Activated naive CD4-positive, alpha-beta T cell treated with anti-CD3 and anti-CD28 coated beads, Interleukin-2, amount 10 ng/mL, durations not matched to agents 7 days and 5 days (primary cell): ENCODE measurements around the gene PKHD1.

Source experiments
- CTCF ChIA-PET: fragments of 350-600 bp; sonication (Branson Sonifier 250); formaldehyde crosslinking; loops from one replicate; lab custom pipeline; 2021; ENCODE audit warnings: antibody characterized with exemption; lab: Charles Lee
- DNase-seq: peaks from one replicate; pipeline ENCODE4 v3.0.0-alpha.2; 2020
- H3K27ac Mint-ChIP-seq: one replicate; pipeline ENCODE4 v1.8.0; 2021; ENCODE audit warnings: mild to moderate bottlenecking, moderate library complexity, mixed read lengths
- H3K27me3 Mint-ChIP-seq: one replicate; pipeline ENCODE4 v1.8.0; 2021; ENCODE audit warnings: mild to moderate bottlenecking, mixed read lengths
- H3K36me3 Mint-ChIP-seq: one replicate; pipeline ENCODE4 v1.8.0; 2021; ENCODE audit warnings: mixed read lengths
- H3K4me1 Mint-ChIP-seq: one replicate; pipeline ENCODE4 v1.8.0; 2021; ENCODE audit warnings: mixed read lengths
- H3K4me3 Mint-ChIP-seq: one replicate; pipeline ENCODE4 v1.8.0; 2021; ENCODE audit warnings: mild to moderate bottlenecking, moderate library complexity, mixed read lengths
- H3K9me3 Mint-ChIP-seq: one replicate; pipeline ENCODE4 v1.8.0; 2021; ENCODE audit warnings: mixed read lengths

PKHD1 gene, protein sequence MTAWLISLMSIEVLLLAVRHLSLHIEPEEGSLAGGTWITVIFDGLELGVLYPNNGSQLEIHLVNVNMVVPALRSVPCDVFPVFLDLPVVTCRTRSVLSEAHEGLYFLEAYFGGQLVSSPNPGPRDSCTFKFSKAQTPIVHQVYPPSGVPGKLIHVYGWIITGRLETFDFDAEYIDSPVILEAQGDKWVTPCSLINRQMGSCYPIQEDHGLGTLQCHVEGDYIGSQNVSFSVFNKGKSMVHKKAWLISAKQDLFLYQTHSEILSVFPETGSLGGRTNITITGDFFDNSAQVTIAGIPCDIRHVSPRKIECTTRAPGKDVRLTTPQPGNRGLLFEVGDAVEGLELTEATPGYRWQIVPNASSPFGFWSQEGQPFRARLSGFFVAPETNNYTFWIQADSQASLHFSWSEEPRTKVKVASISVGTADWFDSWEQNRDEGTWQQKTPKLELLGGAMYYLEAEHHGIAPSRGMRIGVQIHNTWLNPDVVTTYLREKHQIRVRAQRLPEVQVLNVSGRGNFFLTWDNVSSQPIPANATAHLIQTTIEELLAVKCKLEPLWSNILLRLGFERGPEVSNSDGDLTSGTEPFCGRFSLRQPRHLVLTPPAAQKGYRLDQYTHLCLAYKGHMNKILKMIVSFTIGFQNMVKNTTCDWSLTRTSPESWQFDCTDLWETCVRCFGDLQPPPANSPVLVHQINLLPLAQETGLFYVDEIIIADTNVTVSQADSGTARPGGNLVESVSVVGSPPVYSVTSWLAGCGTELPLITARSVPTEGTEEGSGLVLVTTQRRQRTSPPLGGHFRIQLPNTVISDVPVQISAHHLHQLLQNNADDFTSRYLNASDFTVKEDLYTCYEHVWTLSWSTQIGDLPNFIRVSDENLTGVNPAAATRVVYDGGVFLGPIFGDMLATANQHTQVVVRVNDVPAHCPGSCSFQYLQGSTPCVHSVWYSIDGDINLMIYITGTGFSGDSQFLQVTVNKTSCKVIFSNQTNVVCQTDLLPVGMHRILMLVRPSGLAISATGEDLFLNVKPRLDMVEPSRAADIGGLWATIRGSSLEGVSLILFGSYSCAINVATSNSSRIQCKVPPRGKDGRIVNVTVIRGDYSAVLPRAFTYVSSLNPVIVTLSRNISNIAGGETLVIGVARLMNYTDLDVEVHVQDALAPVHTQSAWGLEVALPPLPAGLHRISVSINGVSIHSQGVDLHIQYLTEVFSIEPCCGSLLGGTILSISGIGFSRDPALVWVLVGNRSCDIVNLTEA (N-terminal part only)

DNA sequence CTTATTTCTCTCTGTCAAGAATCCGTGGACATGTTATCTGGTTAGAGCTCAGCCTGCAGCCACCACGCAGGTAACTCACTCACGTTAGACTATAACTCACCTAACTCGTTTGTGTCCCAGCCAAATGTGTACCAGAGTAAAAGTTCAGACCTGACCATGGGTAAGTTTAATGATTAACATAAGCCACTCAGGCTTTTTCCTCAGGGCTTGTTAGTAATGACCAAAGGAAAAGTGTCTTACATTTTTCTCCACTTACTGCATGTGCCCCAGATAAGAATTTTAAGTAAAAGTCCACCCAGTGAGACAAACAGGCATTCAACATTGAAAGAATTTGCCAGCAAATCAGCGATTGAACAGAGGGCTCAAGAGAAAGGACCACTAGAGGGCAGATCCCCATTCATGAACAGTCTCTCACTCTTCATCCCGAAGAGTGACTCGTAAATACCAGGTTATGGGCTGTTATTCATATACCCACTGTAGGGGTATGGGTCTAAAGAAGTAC lies at the start of gene PKHD1:
Gene PKHD1, minus strand, starts transcription at position 116 of the 502 bp plus-strand sequence. CDS start 2,680 bp downstream, outside the sequence.
- CTCF ChIA-PET: interaction anchor here (1.0 kb wide), 1 partner anchor 168 kb away, joined by 3 read pairs; no protein-coding TSS in a partner anchor
- H3K27me3 Mint-ChIP-seq: peaks cover 19% of the 10 kb centered on the region
- no peak within 1 kb of the TSS for H3K27ac Mint-ChIP-seq
- no peak within 1 kb of the TSS for H3K4me3 Mint-ChIP-seq
- H3K36me3 Mint-ChIP-seq: no peaks in the 10 kb centered on the region
- H3K9me3 Mint-ChIP-seq: no peaks in the 10 kb centered on the region
- DNase-seq: no peak
- H3K4me1 Mint-ChIP-seq: no peaks in the 10 kb centered on the region

DNA sequence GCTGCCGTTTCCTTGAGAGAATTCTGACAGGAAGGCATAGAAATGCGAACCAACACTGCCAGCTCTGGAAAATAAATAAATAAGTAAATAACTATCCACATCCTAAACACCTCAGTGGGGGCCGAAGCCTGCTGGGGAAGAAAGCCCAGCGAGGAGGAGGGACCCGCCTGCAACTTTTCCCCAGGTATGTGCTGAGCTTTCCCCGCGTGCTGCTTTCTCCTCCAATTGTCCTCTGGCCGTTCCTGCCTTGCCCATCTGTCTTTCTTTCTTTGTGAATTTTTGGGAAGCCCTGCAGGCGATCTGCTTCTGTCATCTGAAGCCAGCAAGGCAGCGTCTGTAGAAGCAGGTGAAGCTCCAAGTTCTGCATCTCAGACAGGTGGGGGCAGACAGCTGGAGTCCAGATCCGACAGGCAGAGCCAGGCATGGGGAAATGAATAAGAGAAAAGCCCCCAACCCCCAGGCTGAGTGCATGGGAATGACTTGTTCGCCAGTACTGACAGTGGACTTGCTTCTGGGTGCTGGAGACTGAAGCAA lies 49.6 kb upstream of the PKHD1 start:
- Mint-ChIP-seq H3K36me3 (no peaks in the 10 kb centered on the region), H3K9me3 (no peaks in the 10 kb centered on the region), H3K27me3 (peaks cover 17% of the 10 kb centered on the region), H3K4me1 (no peaks in the 10 kb centered on the region), H3K27ac (no peak overlapping the region), H3K4me3 (no peak overlapping the region)
- no peak for DNase-seq
- CTCF ChIA-PET: no interaction called here

DNA sequence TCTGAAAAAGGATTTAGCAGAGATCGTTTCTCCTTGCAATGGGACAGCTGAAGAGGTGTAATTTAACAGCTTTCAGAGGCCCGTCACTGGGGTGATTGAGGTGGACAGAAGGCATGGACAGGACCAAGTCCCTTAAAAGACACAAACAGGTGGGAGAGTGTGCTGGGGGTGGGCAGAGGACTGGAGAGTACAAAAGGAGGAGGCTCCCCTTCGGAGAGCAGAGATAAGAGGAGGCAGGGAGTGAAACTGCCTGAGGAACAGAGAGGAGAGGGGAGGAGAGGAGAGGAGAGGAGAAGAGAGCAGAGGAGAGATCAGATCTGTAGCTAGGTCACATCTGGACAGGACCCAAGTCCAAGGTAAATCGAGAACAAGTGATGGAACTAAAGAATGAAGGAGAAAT lies 48.6 kb upstream of the PKHD1 start:
- Mint-ChIP-seq H3K27me3 (peaks cover 17% of the 10 kb centered on the region), H3K27ac (no peak overlapping the region), H3K36me3 (no peaks in the 10 kb centered on the region), H3K9me3 (no peaks in the 10 kb centered on the region), H3K4me1 (no peaks in the 10 kb centered on the region), H3K4me3 (no peak overlapping the region)
- no peak for DNase-seq
- CTCF ChIA-PET: no interaction called here

DNA sequence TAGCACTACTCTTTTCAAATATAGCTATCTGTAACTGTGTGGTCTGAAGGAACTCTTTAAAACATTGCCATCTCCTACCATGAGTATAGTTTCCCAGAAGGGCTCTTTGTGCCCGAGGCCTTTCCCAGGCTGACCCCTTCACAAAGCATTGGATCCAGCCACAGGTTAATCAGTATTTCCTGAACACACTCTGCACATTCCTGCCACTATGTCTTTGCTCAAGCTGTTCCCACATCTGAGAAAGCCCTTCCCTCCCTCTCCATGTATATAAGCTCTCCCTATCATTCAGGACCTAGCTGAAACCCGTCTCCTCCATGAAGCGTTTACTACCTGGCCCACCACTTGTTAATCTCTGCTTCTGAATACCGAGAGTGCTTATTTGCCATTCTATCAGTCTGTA lies 47.8 kb upstream of the PKHD1 start:
- H3K4me1 Mint-ChIP-seq: no peaks in the 10 kb centered on the region
- no peaks in the 10 kb centered on the region for H3K36me3 Mint-ChIP-seq
- H3K4me3 Mint-ChIP-seq: no peak overlapping the region
- CTCF ChIA-PET: no interaction called here
- DNase-seq: no peak
- H3K27me3 Mint-ChIP-seq: peaks cover 20% of the 10 kb centered on the region
- H3K9me3 Mint-ChIP-seq: no peaks in the 10 kb centered on the region
- H3K27ac Mint-ChIP-seq: no peak overlapping the region

DNA sequence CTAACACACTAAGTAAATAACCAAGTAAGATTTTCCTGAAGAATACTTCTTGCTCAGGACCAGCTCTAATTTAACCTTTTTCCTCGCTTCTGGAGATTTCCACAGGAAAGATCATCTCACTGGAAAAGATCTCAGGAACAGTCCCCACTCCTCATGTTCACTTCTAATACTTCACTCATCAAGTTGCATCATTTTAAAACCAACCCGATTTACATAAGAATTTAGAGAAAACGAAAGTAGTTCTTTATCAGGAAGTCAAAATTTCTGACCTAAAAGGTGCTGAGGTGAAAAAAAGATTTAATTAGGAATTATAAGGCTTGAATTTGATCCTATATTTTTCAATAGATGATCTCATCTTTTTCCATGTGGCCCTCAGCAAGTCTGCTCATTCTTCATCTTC lies 46.6 kb upstream of the PKHD1 start:
- Mint-ChIP-seq H3K4me3 (no peak overlapping the region), H3K27ac (no peak overlapping the region), H3K9me3 (no peaks in the 10 kb centered on the region), H3K4me1 (no peaks in the 10 kb centered on the region), H3K36me3 (no peaks in the 10 kb centered on the region), H3K27me3 (peaks cover 21% of the 10 kb centered on the region)
- no peak for DNase-seq
- CTCF ChIA-PET: no interaction called here

DNA sequence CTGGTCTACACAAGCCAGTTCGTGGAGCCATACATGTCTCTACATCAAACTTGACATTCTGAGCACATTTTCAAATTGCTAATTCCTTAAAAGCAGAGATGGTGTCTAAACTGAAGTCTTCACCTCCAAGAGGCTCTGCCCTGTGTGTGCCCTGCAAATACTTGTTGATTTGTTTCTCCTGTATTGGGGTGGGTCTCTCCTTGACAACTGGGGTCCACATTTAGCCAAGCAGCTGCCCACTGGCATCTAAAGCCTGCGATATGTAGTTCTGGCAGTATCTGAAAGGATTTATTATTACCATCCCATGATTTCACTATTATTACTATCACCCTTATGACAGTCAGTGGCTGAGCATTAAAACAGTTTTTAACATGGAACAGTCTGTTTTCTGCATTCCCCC lies 45.9 kb upstream of the PKHD1 start:
- Mint-ChIP-seq H3K4me1 (no peaks in the 10 kb centered on the region), H3K27me3 (peaks cover 21% of the 10 kb centered on the region), H3K36me3 (no peaks in the 10 kb centered on the region), H3K27ac (no peak overlapping the region), H3K9me3 (no peaks in the 10 kb centered on the region), H3K4me3 (no peak overlapping the region)
- CTCF ChIA-PET: no interaction called here
- no peak for DNase-seq

DNA sequence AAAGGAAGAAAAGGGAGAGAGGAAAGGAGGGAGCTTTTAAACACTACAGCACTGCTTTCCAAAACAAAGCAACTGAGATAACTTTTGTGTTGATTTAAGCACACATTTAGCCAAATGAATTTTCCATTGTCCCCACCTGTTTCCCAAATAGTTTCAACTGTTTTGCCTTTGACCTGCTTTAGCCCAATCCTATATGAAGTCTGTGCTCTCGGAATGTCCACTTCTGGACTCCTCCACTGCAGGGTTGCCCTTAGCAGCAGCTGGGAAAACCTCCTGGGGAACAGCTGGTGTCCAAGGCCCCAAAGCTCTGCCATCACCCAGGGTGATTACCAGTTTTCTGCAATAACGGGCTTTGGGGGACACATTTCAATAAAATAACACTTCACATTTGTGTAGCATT lies 44.9 kb upstream of the PKHD1 start:
- no peaks in the 10 kb centered on the region for H3K4me1 Mint-ChIP-seq
- H3K36me3 Mint-ChIP-seq: no peaks in the 10 kb centered on the region
- CTCF ChIA-PET: no interaction called here
- H3K27ac Mint-ChIP-seq: no peak overlapping the region
- H3K27me3 Mint-ChIP-seq: peaks cover 22% of the 10 kb centered on the region
- H3K4me3 Mint-ChIP-seq: no peak overlapping the region
- DNase-seq: no peak
- H3K9me3 Mint-ChIP-seq: no peaks in the 10 kb centered on the region

DNA sequence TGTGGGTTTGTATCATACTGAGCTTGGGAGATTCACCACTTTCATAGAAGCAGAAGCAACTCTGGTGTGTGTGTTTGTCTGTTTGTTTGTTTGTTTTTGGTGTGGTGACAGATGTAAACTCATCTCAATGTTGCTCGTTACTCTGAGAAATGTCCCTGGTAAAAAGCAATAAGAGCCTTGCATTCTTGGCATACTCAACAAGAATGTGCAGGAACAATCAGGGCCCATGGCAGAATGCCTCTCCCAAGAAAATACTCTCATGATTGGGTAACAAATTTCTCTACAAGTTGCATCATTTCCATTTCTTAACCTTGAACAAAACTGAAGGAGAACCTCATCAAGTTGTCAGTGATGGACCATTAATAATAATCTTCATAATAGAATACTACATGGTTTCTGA lies 43.0 kb upstream of the PKHD1 start:
- peaks cover 15% of the 10 kb centered on the region for H3K27me3 Mint-ChIP-seq
- H3K27ac Mint-ChIP-seq: no peak overlapping the region
- H3K4me1 Mint-ChIP-seq: no peaks in the 10 kb centered on the region
- H3K9me3 Mint-ChIP-seq: no peaks in the 10 kb centered on the region
- H3K36me3 Mint-ChIP-seq: no peaks in the 10 kb centered on the region
- no peak for DNase-seq
- no peak overlapping the region for H3K4me3 Mint-ChIP-seq
- CTCF ChIA-PET: no interaction called here

DNA sequence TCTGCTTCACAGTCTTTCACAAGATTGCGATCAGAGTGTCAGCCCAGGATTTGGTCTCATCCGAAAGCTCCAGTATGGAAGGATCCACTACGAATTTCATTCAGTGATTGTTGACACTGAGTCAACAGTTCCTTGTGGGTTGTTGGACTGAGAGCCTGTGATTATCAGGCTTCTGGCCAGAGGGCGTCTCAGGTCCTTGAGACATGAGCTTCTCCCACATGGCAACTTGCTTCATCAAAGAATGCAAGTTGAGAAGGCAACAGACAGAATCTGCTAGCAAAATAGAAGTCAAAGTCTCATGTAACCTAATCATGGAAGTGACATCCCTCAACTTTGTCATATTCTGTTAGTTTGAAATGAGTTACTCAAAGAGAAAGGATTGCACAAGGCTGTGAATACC lies 40.5 kb upstream of the PKHD1 start:
- H3K4me3 Mint-ChIP-seq: no peak overlapping the region
- no peak overlapping the region for H3K27ac Mint-ChIP-seq
- no peaks in the 10 kb centered on the region for H3K36me3 Mint-ChIP-seq
- DNase-seq: no peak
- H3K9me3 Mint-ChIP-seq: no peaks in the 10 kb centered on the region
- H3K4me1 Mint-ChIP-seq: no peaks in the 10 kb centered on the region
- peaks cover 19% of the 10 kb centered on the region for H3K27me3 Mint-ChIP-seq
- CTCF ChIA-PET: no interaction called here

DNA sequence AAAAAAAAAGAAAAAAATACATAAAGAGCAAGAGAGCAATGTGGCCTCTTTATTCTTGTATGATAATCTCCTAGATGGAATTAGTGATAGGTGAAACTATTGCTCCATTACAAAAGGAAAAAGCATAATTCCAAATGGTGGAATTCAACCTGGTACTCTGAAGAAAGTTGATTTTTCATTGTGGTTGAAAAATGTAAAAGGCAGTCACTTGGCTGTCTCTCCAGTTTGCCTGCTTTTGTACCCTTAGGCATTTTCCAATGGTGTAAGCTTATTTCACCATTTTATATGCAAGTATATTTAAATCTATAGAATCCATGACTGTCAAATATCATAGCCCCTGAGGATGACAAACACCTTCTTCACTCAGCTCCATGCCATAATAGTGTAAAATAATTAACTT lies 38.8 kb upstream of the PKHD1 start:
- CTCF ChIA-PET: no interaction called here
- DNase-seq: no peak
- Mint-ChIP-seq H3K27ac (no peak overlapping the region), H3K4me1 (no peaks in the 10 kb centered on the region), H3K27me3 (peaks cover 14% of the 10 kb centered on the region), H3K36me3 (no peaks in the 10 kb centered on the region), H3K9me3 (no peaks in the 10 kb centered on the region), H3K4me3 (no peak overlapping the region)

DNA sequence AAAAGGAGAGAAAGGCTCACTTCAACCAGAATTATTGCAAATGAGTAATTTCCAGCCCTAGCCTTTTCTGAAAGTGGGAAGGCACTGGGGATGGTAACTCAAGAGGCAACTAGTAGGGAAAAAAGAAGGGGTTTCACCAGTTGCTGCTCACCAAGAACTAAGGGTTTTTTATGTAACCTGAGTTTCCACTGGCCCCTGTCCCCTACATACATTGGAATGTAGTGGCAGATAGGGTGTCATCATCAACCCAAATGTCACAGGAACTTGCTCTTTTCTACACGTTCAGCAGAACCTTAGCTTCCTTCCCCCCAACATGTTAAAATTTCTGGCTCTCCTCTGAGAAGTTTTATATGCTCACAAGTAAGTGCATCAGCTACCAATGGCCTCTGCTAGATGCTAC lies 38.2 kb upstream of the PKHD1 start:
- Mint-ChIP-seq H3K4me1 (no peaks in the 10 kb centered on the region), H3K36me3 (no peaks in the 10 kb centered on the region), H3K27ac (no peak overlapping the region), H3K27me3 (peaks cover 13% of the 10 kb centered on the region), H3K9me3 (no peaks in the 10 kb centered on the region), H3K4me3 (no peak overlapping the region)
- no peak for DNase-seq
- CTCF ChIA-PET: no interaction called here

DNA sequence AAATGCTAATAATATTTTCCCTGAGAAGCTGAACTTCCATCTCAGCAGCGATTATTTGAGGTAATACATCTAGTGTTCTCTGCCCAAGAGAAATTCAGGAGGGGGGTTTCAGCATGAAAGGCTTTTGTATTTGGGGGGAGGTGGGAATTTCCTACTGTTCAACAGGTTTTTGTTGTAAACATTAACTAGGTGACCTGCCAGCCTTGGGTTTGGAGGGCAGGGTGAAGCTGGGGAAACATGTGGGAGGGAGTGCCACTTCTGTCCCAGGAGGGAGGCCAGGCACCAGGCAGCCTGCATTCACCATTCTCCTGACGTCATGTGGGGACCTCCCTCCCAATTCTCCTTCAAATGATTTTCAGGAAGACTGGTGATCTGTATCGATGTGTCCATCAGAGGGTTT lies 37.7 kb upstream of the PKHD1 start:
- Mint-ChIP-seq H3K4me1 (no peaks in the 10 kb centered on the region), H3K27ac (no peak overlapping the region)
- DNase-seq: no peak

DNA sequence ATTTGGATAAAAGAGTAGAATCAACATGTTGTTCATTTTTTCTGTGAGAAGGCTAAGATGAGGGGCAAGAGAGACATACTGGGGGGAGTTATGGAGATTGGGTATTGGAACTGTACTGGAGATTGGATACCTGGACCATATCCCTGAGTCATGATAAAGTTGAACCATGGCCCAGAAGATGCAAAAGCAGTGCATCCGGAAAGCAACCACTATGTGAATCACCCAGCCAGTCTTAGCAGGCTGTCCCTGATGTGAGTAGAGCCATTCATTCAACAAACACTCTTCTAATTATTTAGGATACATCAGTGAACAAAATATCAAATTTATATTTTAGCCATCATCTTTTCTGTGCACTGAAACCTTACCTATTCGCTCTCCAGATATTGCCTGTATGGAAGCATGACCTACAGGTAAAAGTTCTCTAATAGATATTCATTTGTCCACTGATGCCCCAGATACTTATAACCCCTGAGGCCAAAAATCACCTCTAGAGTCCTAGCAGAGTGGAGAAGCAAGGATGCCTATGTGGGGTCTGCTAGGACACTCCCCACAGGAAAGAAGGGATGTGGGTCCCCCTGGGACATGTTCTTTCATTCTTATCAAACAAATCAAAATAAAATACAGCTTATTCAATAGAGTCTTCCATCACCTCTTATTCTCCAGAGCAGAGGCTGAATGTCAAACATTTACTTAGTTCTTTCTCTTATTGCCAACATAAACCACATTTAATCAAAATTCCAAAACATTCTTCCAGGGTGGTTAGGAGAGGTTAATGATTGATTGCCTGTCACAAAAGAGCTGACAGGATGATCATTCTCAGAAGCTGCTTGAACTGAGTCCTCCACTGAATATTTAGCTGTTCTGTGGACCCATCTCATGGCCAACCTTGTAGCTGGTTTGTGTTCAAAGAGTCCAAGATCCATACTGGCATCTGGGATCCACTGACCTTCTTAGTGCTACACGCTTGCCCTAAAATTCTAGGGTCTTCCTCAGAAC lies 37.0 kb upstream of the PKHD1 start:
- Mint-ChIP-seq H3K27me3 (peaks cover 9% of the 10 kb centered on the region), H3K27ac (no peak overlapping the region), H3K9me3 (no peaks in the 10 kb centered on the region), H3K4me1 (no peaks in the 10 kb centered on the region), H3K4me3 (no peak overlapping the region), H3K36me3 (no peaks in the 10 kb centered on the region)
- no peak for DNase-seq
- CTCF ChIA-PET: no interaction called here

More for the DNA sequence above, 37.7 kb upstream of the PKHD1 start:
- Mint-ChIP-seq H3K9me3 (no peaks in the 10 kb centered on the region), H3K36me3 (no peaks in the 10 kb centered on the region), H3K27me3 (peaks cover 9% of the 10 kb centered on the region), H3K4me3 (no peak overlapping the region)
- CTCF ChIA-PET: no interaction called here
